Measurements from ENCODE around the gene RNASE11.

Gene RNASE11

DNA sequence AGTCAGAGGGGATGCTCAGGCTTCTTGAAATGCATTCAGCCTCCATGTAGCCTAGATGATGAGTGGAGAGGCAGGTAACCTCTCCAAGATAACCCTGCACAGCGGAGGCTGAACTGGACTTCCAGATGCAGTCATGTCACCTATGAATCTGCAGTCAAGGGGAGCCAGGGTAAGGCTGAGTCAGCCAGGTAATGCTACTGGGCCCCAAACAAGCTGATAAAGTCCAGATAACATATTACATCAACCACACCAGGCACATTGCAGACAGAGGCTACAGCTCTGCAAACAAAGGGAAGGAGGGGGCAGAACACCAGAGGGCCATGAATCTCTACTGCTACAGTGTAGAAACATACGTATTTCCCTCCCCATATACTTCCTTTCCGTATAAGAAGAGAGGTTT, 40.9 kb downstream of the RNASE11 start:
- no peaks in the 10 kb centered on the region for H3K36me3 ChIP-seq (ENCODE audit: control insufficient read depth, insufficient read depth, low read length)

GRCh38 chr14:20539906-20540305, 47.9 kb downstream of the RNASE11 start:
- Histone ChIP-seq H3K4me3 (ENCODE audit: low read length) (no peak overlapping the region), H3K9ac (ENCODE audit: low read length) (no peak overlapping the region), H3K9me3 (ENCODE audit: control insufficient read depth, low read length) (no peaks in the 10 kb centered on the region), H3K27me3 (ENCODE audit: control insufficient read depth, insufficient read depth, low read length) (no peaks in the 10 kb centered on the region), H3K4me1 (ENCODE audit: control insufficient read depth, insufficient read depth, low read length) (no peaks in the 10 kb centered on the region), H3K36me3 (ENCODE audit: control insufficient read depth, insufficient read depth, low read length) (no peaks in the 10 kb centered on the region)

More for the DNA sequence above, 40.9 kb downstream of the RNASE11 start:
- H3K4me1 ChIP-seq (ENCODE audit: control insufficient read depth, insufficient read depth, low read length): no peaks in the 10 kb centered on the region
- no peaks in the 10 kb centered on the region for H3K27me3 ChIP-seq (ENCODE audit: control insufficient read depth, insufficient read depth, low read length)
- H3K9me3 ChIP-seq (ENCODE audit: control insufficient read depth, low read length): no peaks in the 10 kb centered on the region
- no peak overlapping the region for H3K9ac ChIP-seq (ENCODE audit: low read length)
- no peak overlapping the region for H3K4me3 ChIP-seq (ENCODE audit: low read length)
